A549 (cell line): ENCODE results near the gene SPTLC2. TPM values are rescaled to one million over a fixed set of nuclear protein-coding genes. Genes with fewer than 3 reads are reported as not detected.

Experiments
- ATAC-seq, 2 experiments: fragments of 200-7000 bp in 1 of 2; fragments of >200 bp in 1 of 2; cut with Nextera tagmentation in 1 of 2; cut with Tn5 transposase in 1 of 2; 3 replicates each; pipeline versions ENCODE4 v1.8.0 to v1.9.1; 2018 to 2020; ENCODE audit warnings: mild to moderate bottlenecking in 1 of 2, moderate library complexity in 1 of 2
- CTCF ChIA-PET: fragments of 300-600 bp; sonication (Branson Sonifier 250); formaldehyde crosslinking; extraction: SDS; loops from one replicate; lab custom pipeline; 2021; ENCODE audit warnings: antibody characterized with exemption, inconsistent platforms; lab: Yijun Ruan, JAX
- POLR2A ChIA-PET: fragments of 350-600 bp; formaldehyde crosslinking; extraction: SDS; loops from one replicate; lab custom pipeline; 2021; ENCODE audit warnings: antibody characterized with exemption, inconsistent platforms; lab: Yijun Ruan, JAX
- DNase-seq, 2 experiments: peaks; one replicate each; pipeline versions ENCODE4 v3.0.0 to v3.0.0-alpha.2; 2011 to 2016; ENCODE audit warnings: low read depth in 1 of 2, low spot score in 1 of 2
- FAIRE-seq: peaks from 2 replicates; lab custom pipeline; 2011; peaks lifted over from hg19 to GRCh38; lab: Jason Lieb, UNC
- H3K27ac ChIP-seq, 2 experiments: fragments of >200 bp; sonication (Bioruptor Twin); formaldehyde crosslinking; 3 replicates each; pipeline ENCODE4 v1.5.1; 2016 to 2017
- H3K4me1 ChIP-seq: fragments of >200 bp; sonication (Bioruptor Twin); formaldehyde crosslinking; 3 replicates; pipeline ENCODE4 v1.6.1; 2016
- H3K4me2 ChIP-seq: fragments of >200 bp; sonication (Bioruptor Twin); formaldehyde crosslinking; 3 replicates; pipeline ENCODE4 v1.6.1; 2016
- H3K4me3 ChIP-seq: fragments of >200 bp; sonication (Bioruptor Twin); formaldehyde crosslinking; 3 replicates; pipeline ENCODE4 v1.5.1; 2016
- H3K9me3 ChIP-seq: fragments of >200 bp; sonication (Bioruptor Twin); formaldehyde crosslinking; 3 replicates; pipeline ENCODE4 v1.6.1; 2016
- ATOH8 ChIP-seq: fragments of 250-450 bp; sonication (Bioruptor Pico); IDR thresholded peaks from 2 replicates; pipeline ENCODE4 v1.5.0; 2020; ENCODE audit warnings: low read depth, mild to moderate bottlenecking, moderate library complexity
- CEBPB ChIP-seq, 2 experiments: fragments of >200 bp in 1 of 2; sonication (Bioruptor Twin) in 1 of 2; formaldehyde crosslinking in 1 of 2; IDR thresholded peaks; 2 replicates each; pipeline ENCODE4 v1.6.1; 2012 to 2016
- CHD2 ChIP-seq: fragments of 150-350 bp; IDR thresholded peaks from 2 replicates; pipeline ENCODE4 v1.6.1; 2014; ENCODE audit warnings: low read length; ENCODE audit not compliant: partially characterized antibody
- GATA3 ChIP-seq: IDR thresholded peaks from 2 replicates; pipeline ENCODE4 v1.6.1; 2012; ENCODE audit warnings: borderline replicate concordance
- HEYL ChIP-seq: fragments of 250-450 bp; sonication (Bioruptor Pico); IDR thresholded peaks from 2 replicates; pipeline ENCODE4 v1.8.0; 2021; ENCODE audit warnings: mild to moderate bottlenecking, moderate library complexity
- HMGXB4 ChIP-seq: fragments of 250-450 bp; sonication (Bioruptor Pico); IDR thresholded peaks from 2 replicates; pipeline ENCODE4 v1.5.0; 2021; ENCODE audit warnings: mild to moderate bottlenecking, moderate library complexity, borderline replicate concordance
- JUNB ChIP-seq: fragments of >200 bp; sonication (Bioruptor Twin); formaldehyde crosslinking; IDR thresholded peaks from 2 replicates; pipeline ENCODE4 v1.6.1; 2016
- MAX ChIP-seq: IDR thresholded peaks from 2 replicates; pipeline ENCODE4 v1.6.1; 2012
- NFE2L2 ChIP-seq: fragments of 150-350 bp; conservative IDR thresholded peaks from 2 replicates; pipeline ENCODE4 v1.6.1; 2014; ENCODE audit warnings: low read length
- NR3C1 ChIP-seq: fragments of >200 bp; sonication (Bioruptor Twin); formaldehyde crosslinking; IDR thresholded peaks from 3 replicates; pipeline ENCODE4 v1.6.1; 2017
- PBX3 ChIP-seq: IDR thresholded peaks from 2 replicates; pipeline ENCODE4 v1.6.1; 2012
- SREBF2 ChIP-seq: fragments of 450-650 bp; IDR thresholded peaks from 2 replicates; pipeline ENCODE4 v1.6.1; 2014; ENCODE audit warnings: mild to moderate bottlenecking, moderate library complexity
- TFCP2L1 ChIP-seq: fragments of 250-450 bp; sonication (Bioruptor Pico); IDR thresholded peaks from 2 replicates; pipeline ENCODE4 v1.5.0; 2021; ENCODE audit warnings: mild to moderate bottlenecking
- TP53 ChIP-seq: fragments of 250-450 bp; sonication (Bioruptor Pico); IDR thresholded peaks from 2 replicates; pipeline ENCODE4 v1.5.0; 2021; ENCODE audit warnings: mild to moderate bottlenecking, moderate library complexity
- ZC3H11A ChIP-seq: fragments of 450-650 bp; IDR thresholded peaks from 2 replicates; pipeline ENCODE4 v1.6.1; 2014; ENCODE audit warnings: antibody characterized with exemption, mild to moderate bottlenecking
- ZNF302 ChIP-seq: fragments of 250-450 bp; sonication (Bioruptor Pico); IDR thresholded peaks from 2 replicates; pipeline ENCODE4 v1.9.0; 2021; ENCODE audit warnings: inconsistent platforms, mild to moderate bottlenecking, moderate library complexity
- WGBS: methylation state at CpG from one replicate; pipeline ENCODE4 v1.1.6; 2017; ENCODE audit errors: missing lambda C conversion rate; 5-methylcytosine and 5-hydroxymethylcytosine counted together
- polyA plus RNA-seq, 4 experiments: library from polyadenylated mRNA; depleted of rRNA in 3 of 4; stranded (reverse); fragments of >200 nt; fragmentation: RNase III in 1 of 4; extraction: RNeasy Plus Mini Kit Qiagen cat#74134 plus additional on column Dnase treatment in 1 of 4; gene quantifications; 2 replicates in 3 of 4; 3 replicates in 1 of 4; pipeline ENCODE4 v1.2.3, GENCODE V29; 2011 to 2017
- TF ChIP-seq, protein P1 (sequence below): fragments of 200-600 bp; sonication (generic); IDR thresholded peaks from 2 replicates; pipeline ENCODE4 v1.6.1; 2016; ENCODE audit warnings: antibody characterized with exemption, mild to moderate bottlenecking, moderate library complexity
- TF ChIP-seq, protein P2 (sequence below): fragments of >200 bp; sonication (Bioruptor Twin); formaldehyde crosslinking; IDR thresholded peaks from 2 replicates; pipeline ENCODE4 v1.6.1; 2016

SPTLC2 gene
- polyA plus RNA-seq, 2 of the 4 experiments (the other 2 are of a cell fraction): 17.2 to 30.9 TPM

DNA sequence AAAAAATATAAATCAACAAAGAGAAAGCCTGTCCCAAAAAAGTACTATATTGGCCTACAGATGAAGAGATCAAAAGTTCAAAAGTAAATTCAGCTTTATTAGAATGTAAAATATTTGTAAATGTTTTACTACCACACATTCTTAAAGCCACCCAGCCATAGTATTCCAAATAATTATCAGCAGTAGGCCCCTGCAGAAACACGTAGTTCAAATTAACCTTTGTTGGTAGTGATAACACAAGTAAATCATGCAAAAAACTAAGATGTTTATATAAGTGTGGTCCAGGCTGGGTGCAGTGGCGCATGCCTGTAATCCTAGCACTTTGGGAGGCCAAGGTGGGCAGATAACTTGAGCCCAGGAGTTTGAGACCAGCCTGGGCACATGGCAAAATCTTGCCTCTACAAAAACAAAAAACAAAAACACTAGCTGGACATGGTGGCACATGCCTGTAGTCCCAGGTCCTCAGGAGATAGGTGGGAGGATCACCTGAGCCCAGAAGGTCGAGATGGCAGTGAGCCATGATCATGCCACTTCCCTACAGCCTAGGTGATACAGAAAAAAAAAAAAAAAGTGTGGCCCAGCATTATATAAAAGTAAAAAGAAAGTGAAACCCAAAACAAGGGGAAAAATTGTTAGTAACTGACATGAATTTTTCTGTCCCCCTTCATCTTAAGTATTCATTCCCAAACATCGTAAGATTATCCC lies 17.9 kb downstream of the SPTLC2 start (continued):
- TF ChIP-seq ATOH8 (CRISPR knock-in tag): no peak
- no peak for TF ChIP-seq MAX
- no peak for TF ChIP-seq ZNF302 (CRISPR knock-in tag)
- no peak for TF ChIP-seq ZC3H11A
- TF ChIP-seq PBX3: no peak
- TF ChIP-seq, all 56 proteins: peak for 0

DNA sequence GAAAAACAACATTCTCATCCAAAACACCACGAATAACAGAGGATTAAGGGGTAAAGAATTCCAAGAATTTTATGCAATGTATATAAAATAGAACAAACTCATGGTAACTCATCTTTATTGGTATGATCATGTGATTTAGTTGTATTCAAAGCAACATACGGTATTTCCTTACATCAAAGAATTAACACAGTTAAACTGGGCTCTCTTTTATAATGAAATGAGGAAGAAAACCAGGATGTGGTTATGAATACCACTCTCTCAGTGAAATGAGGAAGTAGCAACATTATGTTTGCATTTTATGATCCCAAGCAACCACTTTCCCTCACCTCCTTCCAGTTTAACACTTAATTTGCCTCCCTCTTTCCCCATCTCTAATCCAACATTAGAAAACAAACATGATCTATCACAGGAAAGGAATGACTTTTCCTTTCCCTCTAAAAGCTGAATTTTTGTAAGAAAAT lies 22.9 kb downstream of the SPTLC2 start:
- DNase-seq: no peak
- WGBS: 21% methylated on average over 2 of the region's 2 CpGs
- Histone ChIP-seq H3K4me1 (peaks cover 17% of the 10 kb centered on the region), H3K4me3 (no peak overlapping the region), H3K27ac (no peak overlapping the region; a peak in 1 of 6 replicates), H3K4me2 (peak overlapping the region; percentile 31; the same call in 2 of the 3 replicates), H3K9me3 (no peaks in the 10 kb centered on the region)
- CTCF ChIA-PET: no interaction called here
- no peak for ATAC-seq
- POLR2A ChIA-PET: no interaction called here
- TF ChIP-seq HEYL (CRISPR knock-in tag) (no peak), NR3C1 (no peak), ZNF302 (CRISPR knock-in tag) (no peak), TP53 (CRISPR knock-in tag) (no peak), HMGXB4 (CRISPR knock-in tag) (no peak), NFE2L2 (no peak), CHD2 (no peak), GATA3 (no peak), PBX3 (no peak), JUNB (no peak), CEBPB (IDR thresholded peaks at IDR 0.05) (no peak), ZC3H11A (no peak), TFCP2L1 (CRISPR knock-in tag) (no peak), SREBF2 (no peak)
- TF ChIP-seq, protein P1, sequence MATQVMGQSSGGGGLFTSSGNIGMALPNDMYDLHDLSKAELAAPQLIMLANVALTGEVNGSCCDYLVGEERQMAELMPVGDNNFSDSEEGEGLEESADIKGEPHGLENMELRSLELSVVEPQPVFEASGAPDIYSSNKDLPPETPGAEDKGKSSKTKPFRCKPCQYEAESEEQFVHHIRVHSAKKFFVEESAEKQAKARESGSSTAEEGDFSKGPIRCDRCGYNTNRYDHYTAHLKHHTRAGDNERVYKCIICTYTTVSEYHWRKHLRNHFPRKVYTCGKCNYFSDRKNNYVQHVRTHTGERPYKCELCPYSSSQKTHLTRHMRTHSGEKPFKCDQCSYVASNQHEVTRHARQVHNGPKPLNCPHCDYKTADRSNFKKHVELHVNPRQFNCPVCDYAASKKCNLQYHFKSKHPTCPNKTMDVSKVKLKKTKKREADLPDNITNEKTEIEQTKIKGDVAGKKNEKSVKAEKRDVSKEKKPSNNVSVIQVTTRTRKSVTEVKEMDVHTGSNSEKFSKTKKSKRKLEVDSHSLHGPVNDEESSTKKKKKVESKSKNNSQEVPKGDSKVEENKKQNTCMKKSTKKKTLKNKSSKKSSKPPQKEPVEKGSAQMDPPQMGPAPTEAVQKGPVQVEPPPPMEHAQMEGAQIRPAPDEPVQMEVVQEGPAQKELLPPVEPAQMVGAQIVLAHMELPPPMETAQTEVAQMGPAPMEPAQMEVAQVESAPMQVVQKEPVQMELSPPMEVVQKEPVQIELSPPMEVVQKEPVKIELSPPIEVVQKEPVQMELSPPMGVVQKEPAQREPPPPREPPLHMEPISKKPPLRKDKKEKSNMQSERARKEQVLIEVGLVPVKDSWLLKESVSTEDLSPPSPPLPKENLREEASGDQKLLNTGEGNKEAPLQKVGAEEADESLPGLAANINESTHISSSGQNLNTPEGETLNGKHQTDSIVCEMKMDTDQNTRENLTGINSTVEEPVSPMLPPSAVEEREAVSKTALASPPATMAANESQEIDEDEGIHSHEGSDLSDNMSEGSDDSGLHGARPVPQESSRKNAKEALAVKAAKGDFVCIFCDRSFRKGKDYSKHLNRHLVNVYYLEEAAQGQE: no peak
- TF ChIP-seq, protein P2, sequence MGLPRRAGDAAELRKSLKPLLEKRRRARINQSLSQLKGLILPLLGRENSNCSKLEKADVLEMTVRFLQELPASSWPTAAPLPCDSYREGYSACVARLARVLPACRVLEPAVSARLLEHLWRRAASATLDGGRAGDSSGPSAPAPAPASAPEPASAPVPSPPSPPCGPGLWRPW: no peak
- FAIRE-seq: no peak
